HAP-1 (cell line): ENCODE data around the gene TMPRSS12.
"Not testable (repeated sequence)": the region's sequence is repeated elsewhere in the genome, so short reads cannot be mapped to it uniquely, and the experiment has no call there.

ENCODE experiments used
- DNase-seq, 2 experiments: peaks; one replicate each; pipeline ENCODE4 v3.0.0-alpha.2; 2016 to 2020; ENCODE audit warnings: low spot score in 2 of 2
- H3K27me3 ChIP-seq: fragments of 250-450 bp; sonication (Bioruptor Pico); 2 replicates; pipeline ENCODE4 v1.5.1; 2020; ENCODE audit warnings: low read depth, mild to moderate bottlenecking, moderate library complexity
- H3K36me3 ChIP-seq: fragments of 250-450 bp; sonication (Bioruptor Pico); replicated peaks from 2 replicates; pipeline ENCODE4 v1.5.1; 2020; ENCODE audit warnings: mild to moderate bottlenecking
- H3K4me1 ChIP-seq: fragments of 250-450 bp; sonication (Bioruptor Pico); 2 replicates; pipeline ENCODE4 v1.5.1; 2020; ENCODE audit warnings: mild to moderate bottlenecking
- H3K4me3 ChIP-seq: fragments of 250-450 bp; sonication (Bioruptor Pico); 2 replicates; pipeline ENCODE4 v1.5.1; 2020; ENCODE audit warnings: mild to moderate bottlenecking, moderate library complexity
- H3K9me3 ChIP-seq: fragments of 250-450 bp; sonication (Bioruptor Pico); 2 replicates; pipeline ENCODE4 v1.5.1; 2020; ENCODE audit warnings: mild to moderate bottlenecking, moderate library complexity
- in situ Hi-C: fragments of 300-500 bp; cut with MboI; formaldehyde crosslinking; loops from 3 replicates; pipeline ENCODE4 v1.14.3; 2020; ENCODE audit warnings: low sequenced_read_pairs, inconsistent platforms, mixed read lengths

The TMPRSS12 gene

DNA sequence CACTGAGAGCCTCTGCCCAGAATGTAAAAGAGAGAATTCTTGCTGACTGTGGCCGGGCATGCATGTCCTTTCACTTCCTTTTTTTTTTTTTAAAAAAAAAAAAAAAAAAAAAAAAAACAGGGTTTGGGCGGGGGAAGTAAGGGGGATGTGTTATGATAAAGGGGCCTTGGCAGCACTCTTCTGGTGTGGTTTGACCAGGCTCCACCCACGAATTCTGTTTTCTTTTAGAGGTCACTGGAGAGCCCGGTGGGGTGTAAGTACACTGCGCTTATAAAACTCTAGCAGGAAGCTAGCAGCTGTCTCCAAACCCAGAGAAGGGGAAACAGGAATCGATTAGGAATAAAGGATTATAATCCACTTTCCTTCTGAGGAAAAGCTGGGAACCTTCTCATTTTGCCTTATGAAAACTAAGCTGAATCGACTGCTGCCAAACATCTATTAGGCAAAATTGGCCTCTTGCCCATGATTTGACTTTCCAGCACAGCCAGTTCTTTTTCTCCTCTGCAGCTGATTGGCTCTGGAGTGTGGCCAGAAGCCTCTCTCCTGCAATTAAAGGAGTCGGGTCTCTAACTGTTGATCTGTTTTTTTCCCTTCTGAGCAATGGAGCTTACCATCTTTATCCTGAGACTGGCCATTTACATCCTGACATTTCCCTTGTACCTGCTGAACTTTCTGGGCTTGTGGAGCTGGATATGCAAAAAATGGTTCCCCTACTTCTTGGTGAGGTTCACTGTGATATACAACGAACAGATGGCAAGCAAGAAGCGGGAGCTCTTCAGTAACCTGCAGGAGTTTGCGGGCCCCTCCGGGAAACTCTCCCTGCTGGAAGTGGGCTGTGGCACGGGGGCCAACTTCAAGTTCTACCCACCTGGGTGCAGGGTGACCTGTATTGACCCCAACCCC is 82.0 kb downstream of the TMPRSS12 start:
- Histone ChIP-seq H3K4me1 (peaks cover 59% of the 10 kb centered on the region), H3K4me3 (peak overlapping the region; percentile 36), H3K27me3 (no peaks in the 10 kb centered on the region), H3K9me3 (no peaks in the 10 kb centered on the region), H3K36me3 (no peaks in the 10 kb centered on the region)
- in situ Hi-C loops = no loop called here
- DNase-seq = peak; percentile 75 to 87

GRCh38 chr12:50925342-50925651 is 82.6 kb downstream of the TMPRSS12 start:
- DNase-seq = peak; percentile 9 to 32
- in situ Hi-C loops = no loop called here
- no peaks in the 10 kb centered on the region for H3K27me3 ChIP-seq
- H3K4me3 ChIP-seq = peak overlapping the region; percentile 36
- no peaks in the 10 kb centered on the region for H3K36me3 ChIP-seq
- no peaks in the 10 kb centered on the region for H3K9me3 ChIP-seq
- H3K4me1 ChIP-seq = peaks cover 53% of the 10 kb centered on the region

- H3K4me3 ChIP-seq = peak overlapping the region; percentile 36
Measured at GRCh38 chr12:50925920-50926319, 83.2 kb downstream of the TMPRSS12 start.

DNA sequence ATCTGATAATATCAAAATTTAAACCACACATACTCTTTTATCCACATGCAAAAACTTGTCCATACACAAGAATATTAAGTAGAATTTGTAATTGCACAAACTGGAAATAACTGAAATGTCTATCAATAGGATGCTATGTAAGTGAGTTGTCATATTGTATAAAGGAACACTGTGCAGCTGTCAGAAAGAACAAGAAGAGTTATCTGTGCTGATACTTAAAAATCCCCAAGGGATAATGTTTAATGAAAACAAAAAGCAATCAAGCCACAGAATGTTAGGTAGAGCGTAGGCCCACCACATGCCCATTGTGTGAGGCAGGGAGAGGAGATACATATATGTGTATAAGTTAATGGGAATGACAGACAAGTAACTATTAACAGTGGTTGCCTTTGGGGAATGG is 83.7 kb downstream of the TMPRSS12 start:
- DNase-seq = no peak
- in situ Hi-C loops = no loop called here
- Histone ChIP-seq H3K36me3 (no peaks in the 10 kb centered on the region), H3K4me3 (peak overlapping the region; percentile 36), H3K9me3 (no peaks in the 10 kb centered on the region), H3K4me1 (peaks cover 41% of the 10 kb centered on the region), H3K27me3 (no peaks in the 10 kb centered on the region)

More at GRCh38 chr12:50925920-50926319, 83.2 kb downstream of the TMPRSS12 start:
- H3K4me1 ChIP-seq = peaks cover 46% of the 10 kb centered on the region
- in situ Hi-C loops = no loop called here
- H3K27me3 ChIP-seq = no peaks in the 10 kb centered on the region
- no peaks in the 10 kb centered on the region for H3K9me3 ChIP-seq
- DNase-seq = no peak
- no peaks in the 10 kb centered on the region for H3K36me3 ChIP-seq

- DNase-seq, H3K9me3 ChIP-seq, H3K36me3 ChIP-seq, in situ Hi-C loops, H3K27me3 ChIP-seq: not testable (repeated sequence)
- Histone ChIP-seq H3K4me1 (peaks cover 40% of the 10 kb centered on the region), H3K4me3 (peak overlapping the region; percentile 36)
Measured at GRCh38 chr12:50926932-50927331, 84.2 kb downstream of the TMPRSS12 start.

- no peak for DNase-seq
- in situ Hi-C loops = no loop called here
- Histone ChIP-seq H3K4me3 (peak overlapping the region; percentile 36), H3K4me1 (peaks cover 37% of the 10 kb centered on the region), H3K27me3 (no peaks in the 10 kb centered on the region), H3K9me3 (no peaks in the 10 kb centered on the region), H3K36me3 (no peaks in the 10 kb centered on the region)
Measured at GRCh38 chr12:50927356-50927755, 84.6 kb downstream of the TMPRSS12 start.

- H3K36me3 ChIP-seq = no peaks in the 10 kb centered on the region
- no peaks in the 10 kb centered on the region for H3K9me3 ChIP-seq
- DNase-seq = no peak
- H3K4me1 ChIP-seq = peaks cover 33% of the 10 kb centered on the region
- H3K27me3 ChIP-seq = no peaks in the 10 kb centered on the region
- H3K4me3 ChIP-seq = peak overlapping the region; percentile 36
- in situ Hi-C loops = no loop called here
Measured at GRCh38 chr12:50927766-50928224, 85.1 kb downstream of the TMPRSS12 start.

- Histone ChIP-seq H3K4me1 (peaks cover 31% of the 10 kb centered on the region), H3K4me3 (0 out of 2 replicates have a peak overlapping the region, but pooled peaks have one; percentile 5), H3K36me3 (no peaks in the 10 kb centered on the region), H3K27me3 (no peaks in the 10 kb centered on the region), H3K9me3 (no peaks in the 10 kb centered on the region)
- in situ Hi-C loops = no loop called here
- DNase-seq = peak; percentile 20 to 72
Measured at GRCh38 chr12:50928392-50928791, 85.7 kb downstream of the TMPRSS12 start.

DNA sequence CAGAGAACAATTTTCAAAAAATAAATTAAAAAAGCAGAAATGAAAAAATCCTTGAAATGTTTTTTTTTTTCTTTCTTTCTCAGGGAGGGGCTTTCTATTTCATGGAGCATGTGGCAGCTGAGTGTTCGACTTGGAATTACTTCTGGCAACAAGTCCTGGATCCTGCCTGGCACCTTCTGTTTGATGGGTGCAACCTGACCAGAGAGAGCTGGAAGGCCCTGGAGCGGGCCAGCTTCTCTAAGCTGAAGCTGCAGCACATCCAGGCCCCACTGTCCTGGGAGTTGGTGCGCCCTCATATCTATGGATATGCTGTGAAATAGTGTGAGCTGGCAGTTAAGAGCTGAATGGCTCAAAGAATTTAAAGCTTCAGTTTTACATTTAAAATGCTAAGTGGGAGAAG is 87.1 kb downstream of the TMPRSS12 start:
- Histone ChIP-seq H3K27me3 (no peaks in the 10 kb centered on the region), H3K4me3 (no peak overlapping the region), H3K36me3 (no peaks in the 10 kb centered on the region), H3K4me1 (peaks cover 40% of the 10 kb centered on the region), H3K9me3 (no peaks in the 10 kb centered on the region)
- in situ Hi-C loops = no loop called here
- no peak for DNase-seq

GRCh38 chr12:50930477-50930876 is 87.8 kb downstream of the TMPRSS12 start:
- H3K9me3 ChIP-seq, H3K4me3 ChIP-seq, H3K27me3 ChIP-seq, in situ Hi-C loops, H3K36me3 ChIP-seq, DNase-seq: not testable (repeated sequence)
- peaks cover 46% of the 10 kb centered on the region for H3K4me1 ChIP-seq

GRCh38 chr12:50932787-50933280 is 90.1 kb downstream of the TMPRSS12 start:
- Histone ChIP-seq H3K27me3 (no peaks in the 10 kb centered on the region), H3K36me3 (no peaks in the 10 kb centered on the region), H3K4me3 (no peak overlapping the region), H3K9me3 (peaks cover 3% of the 10 kb centered on the region; the same call in 1 of the 2 replicates), H3K4me1 (peaks cover 36% of the 10 kb centered on the region)
- in situ Hi-C loops = no loop called here
- DNase-seq = no peak

DNA sequence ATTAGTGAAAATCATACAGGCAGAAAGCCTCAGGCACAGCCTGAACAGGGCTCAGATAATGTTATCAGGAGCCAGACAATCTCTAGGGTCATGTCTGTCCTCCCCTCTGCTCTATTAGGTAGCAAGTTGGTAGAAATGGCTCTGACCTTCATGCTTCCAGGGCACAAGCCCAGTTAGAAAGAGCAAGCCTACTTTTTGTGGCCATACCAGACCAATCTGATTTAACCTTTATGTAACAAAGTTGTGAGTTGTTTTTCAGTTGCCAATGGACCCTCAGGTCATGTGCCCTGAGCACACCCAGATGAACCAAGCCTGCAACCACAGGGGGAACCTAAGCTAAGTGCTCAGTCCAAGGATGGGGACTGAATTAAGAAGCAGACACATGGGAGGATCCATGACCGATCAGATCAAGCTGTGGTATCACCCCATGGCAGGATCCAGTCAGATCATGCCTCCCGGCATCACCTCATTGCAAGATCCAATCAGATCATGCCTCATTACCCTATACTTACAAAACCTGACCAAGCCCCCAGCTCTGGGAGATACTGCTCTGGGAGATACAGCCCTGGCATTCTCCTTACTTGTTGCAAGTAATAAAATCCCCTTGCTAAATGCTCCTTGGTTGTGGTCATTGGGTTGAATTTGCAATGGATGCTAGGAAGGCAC is 90.9 kb downstream of the TMPRSS12 start:
- in situ Hi-C loops = no loop called here
- no peak for DNase-seq
- H3K27me3 ChIP-seq = no peaks in the 10 kb centered on the region
- H3K4me1 ChIP-seq = peaks cover 30% of the 10 kb centered on the region
- no peak overlapping the region for H3K4me3 ChIP-seq
- H3K9me3 ChIP-seq = peaks cover 3% of the 10 kb centered on the region; the same call in 1 of the 2 replicates
- no peaks in the 10 kb centered on the region for H3K36me3 ChIP-seq

DNA sequence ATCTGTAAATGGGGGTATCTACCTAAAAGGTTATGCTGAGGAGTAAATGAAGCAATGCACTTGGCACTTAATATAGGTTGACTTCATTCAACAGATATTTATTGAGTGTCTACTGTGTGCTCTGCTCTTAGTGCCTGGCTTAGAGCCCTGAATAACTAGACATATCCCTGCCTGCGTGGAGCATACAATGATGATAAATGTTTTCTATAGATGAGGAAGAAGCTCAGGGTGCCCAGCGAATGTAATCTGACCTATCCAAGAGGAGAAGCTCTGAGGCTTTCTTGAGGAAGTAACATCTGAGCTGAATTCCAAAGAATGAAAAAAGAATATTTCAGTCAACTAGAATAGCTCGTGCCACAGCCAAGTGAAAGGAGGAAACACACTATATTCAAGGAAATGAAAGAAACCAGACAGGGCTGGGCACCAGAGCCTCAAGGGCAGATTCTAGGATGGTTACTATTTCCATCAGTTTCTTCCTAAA is 91.7 kb downstream of the TMPRSS12 start:
- no peak overlapping the region for H3K4me3 ChIP-seq
- in situ Hi-C loops = no loop called here
- peaks cover 28% of the 10 kb centered on the region for H3K4me1 ChIP-seq

More for the DNA sequence above, 91.7 kb downstream of the TMPRSS12 start:
- Histone ChIP-seq H3K27me3 (no peaks in the 10 kb centered on the region), H3K9me3 (peaks cover 3% of the 10 kb centered on the region; the same call in 1 of the 2 replicates), H3K36me3 (no peaks in the 10 kb centered on the region)
- DNase-seq = no peak
